Endothelial cell of umbilical vein (primary cell): ENCODE results near the gene STARD13.

Source experiments
- CTCF ChIP-seq, 2 donors: IDR thresholded peaks; 1 replicate in 1 of 2; 2 replicates in 1 of 2; pipeline ENCODE4 v1.5.1; 2011; ENCODE audit warnings: low read length in 2 of 2, mild to moderate bottlenecking in 2 of 2, moderate library complexity in 2 of 2, control low read depth in 1 of 2, inconsistent platforms in 1 of 2, low read depth in 1 of 2; ENCODE audit not compliant: insufficient read depth in 1 of 2; ENCODE audit errors: extremely low read depth in 1 of 2
- EZH2 ChIP-seq: IDR thresholded peaks from 2 replicates; pipeline ENCODE4 v1.6.1; 2012; ENCODE audit warnings: borderline replicate concordance, low read depth, mild to moderate bottlenecking, moderate library complexity, low read length, inconsistent platforms; ENCODE audit not compliant: severe bottlenecking
- FOS ChIP-seq: IDR thresholded peaks from 2 replicates; pipeline ENCODE4 v1.6.1; 2011; ENCODE audit warnings: mild to moderate bottlenecking, low read length, moderate library complexity, borderline replicate concordance; ENCODE audit not compliant: insufficient read depth
- JUN ChIP-seq: IDR thresholded peaks from 2 replicates; pipeline ENCODE4 v1.6.1; 2011; ENCODE audit warnings: borderline replicate concordance, low read depth; ENCODE audit not compliant: insufficient read length, insufficient read depth
- POLR2A ChIP-seq: IDR thresholded peaks from 2 replicates; pipeline ENCODE4 v1.6.1; 2012; ENCODE audit warnings: low read depth, mild to moderate bottlenecking, control low read depth, low read length
- POLR2AphosphoS5 ChIP-seq: IDR thresholded peaks from 2 replicates; pipeline ENCODE4 v1.6.1; 2012; ENCODE audit warnings: low read depth, mild to moderate bottlenecking, control low read depth, low read length, moderate library complexity; ENCODE audit not compliant: insufficient read depth

DNA sequence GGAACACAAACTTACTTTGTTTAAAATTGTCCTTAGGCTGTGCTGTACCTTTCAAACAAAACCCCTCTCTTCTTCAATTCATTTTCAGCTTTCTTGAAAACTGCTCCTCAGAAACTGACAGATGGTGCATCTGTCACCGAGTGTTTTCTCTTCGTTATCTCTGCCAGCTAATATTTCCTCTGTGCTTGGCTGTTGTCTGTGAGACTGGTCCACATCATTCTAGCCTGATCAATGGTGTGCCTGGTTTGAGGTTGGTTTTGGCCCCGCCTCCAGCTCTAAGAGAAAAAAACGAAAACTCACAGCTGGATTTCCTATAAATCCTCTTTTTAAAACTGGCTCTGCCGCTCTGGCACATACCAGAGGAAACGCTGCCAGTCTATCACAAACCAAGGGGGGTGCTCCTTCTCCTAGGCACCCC, 79.7 kb downstream of the STARD13 start:
- no peak for TF ChIP-seq CTCF (IDR thresholded peaks at IDR 0.05; ENCODE audit: extremely low read depth in 1 of 2, insufficient read depth in 1 of 2, low read depth in 1 of 2, low read length in 2 of 2)
- TF ChIP-seq EZH2, result no peak
- no peak for TF ChIP-seq POLR2A
- TF ChIP-seq FOS, result no peak
- TF ChIP-seq JUN, result no peak
- TF ChIP-seq POLR2AphosphoS5, result no peak
